ENCODE measurements around the gene APH1B. TPM values are rescaled to one million over a fixed set of nuclear protein-coding genes. Genes with fewer than 3 reads are reported as not detected.

APH1B gene
- 1 to 10 TPM; 3.8 to 7.0 (median 4.6) TPM for total RNA-seq
- polyA plus RNA-seq: 1 to 10 TPM; 1.2 to 2.8 (median 1.4) TPM
- long read RNA-seq, donor 1, partial matches to known transcripts: 0 of 3 reads
- long read RNA-seq, donor 1, other reads (novel, unspliced or antisense): 2 of 3 reads
- long read RNA-seq, donor 2, full-length matches to known transcripts: 6 of 9 reads
- long read RNA-seq, donor 2, partial matches to known transcripts: 1 of 9 reads
- long read RNA-seq, donor 2, other reads (novel, unspliced or antisense): 2 of 9 reads

DNA sequence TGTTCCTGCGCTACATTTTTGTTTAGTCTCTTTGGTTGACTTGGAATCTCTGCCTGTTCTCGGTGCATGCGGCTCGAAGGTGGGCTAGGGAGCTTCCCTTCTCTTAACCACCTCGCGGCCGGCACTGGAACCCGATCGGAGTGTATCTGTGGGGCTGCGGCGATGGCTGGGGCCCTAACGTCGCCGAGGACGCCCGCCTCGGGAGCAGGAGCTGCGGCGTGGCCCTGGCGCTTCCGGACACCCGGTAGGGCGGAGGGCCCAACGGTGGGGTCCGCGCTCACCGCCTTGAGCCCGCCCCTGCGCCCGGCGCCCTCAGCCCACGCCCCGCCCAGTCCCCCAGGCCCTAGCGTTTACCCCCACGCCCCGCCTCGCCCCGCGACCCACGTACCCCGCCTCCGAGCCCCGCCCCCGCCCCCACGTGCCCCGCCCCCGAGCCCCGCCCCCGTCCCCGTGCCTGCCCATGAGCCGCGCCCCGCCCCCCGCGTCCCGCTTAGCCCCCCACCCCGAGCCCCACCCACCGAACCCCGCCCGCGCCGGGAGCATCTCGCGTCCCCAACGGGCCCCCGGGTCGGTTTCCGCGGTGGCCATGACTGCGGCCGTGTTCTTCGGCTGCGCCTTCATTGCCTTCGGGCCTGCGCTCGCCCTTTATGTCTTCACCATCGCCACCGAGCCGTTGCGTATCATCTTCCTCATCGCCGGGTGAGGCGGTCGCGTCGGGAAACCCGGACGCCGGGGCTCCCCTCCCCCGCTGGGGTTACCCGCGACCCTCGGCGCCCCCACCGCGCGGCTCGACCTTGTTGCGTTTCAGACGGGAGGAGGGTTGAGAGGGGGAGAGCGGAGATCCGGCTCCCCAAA is at the start of gene APH1B:
APH1B (plus strand) TSS at position 568 of the 855 bp plus-strand sequence; CDS start at position 587, 19 bp downstream.
- DNase-seq (peak; percentile 85 to 91), ATAC-seq (peak; percentile 89 to 94 (median 91))
- H3K9me3 ChIP-seq: no peaks in the 10 kb centered on the region
- H3K4me1 ChIP-seq: no peaks in the 10 kb centered on the region
- peaks cover 0 to 10% of the 10 kb centered on the region in 2 donors for H3K36me3 ChIP-seq (ENCODE audit: insufficient read depth in 1 of 2, low read depth in 1 of 2)
- 0 to 1% (median 0%) methylated on average over 41 to 102 of the region's 102 CpGs for WGBS, 3 donors
- peak within 1 kb of the TSS; percentile 84 for H3K27ac ChIP-seq
- intact Hi-C loops (cut with DNase I): loop anchor here in 1 of 2 donors (5.0 to 10.0 kb wide), 2 partner anchors 85 to 122 kb away; partner anchors contain the start of gene RPS27L
- H3K27me3 ChIP-seq (ENCODE audit: insufficient read depth in 3 of 3, low read length in 2 of 3): no peaks in the 10 kb centered on the region
- H3K4me3 ChIP-seq: peak within 1 kb of the TSS; percentile 91
- TF ChIP-seq, protein P1, sequence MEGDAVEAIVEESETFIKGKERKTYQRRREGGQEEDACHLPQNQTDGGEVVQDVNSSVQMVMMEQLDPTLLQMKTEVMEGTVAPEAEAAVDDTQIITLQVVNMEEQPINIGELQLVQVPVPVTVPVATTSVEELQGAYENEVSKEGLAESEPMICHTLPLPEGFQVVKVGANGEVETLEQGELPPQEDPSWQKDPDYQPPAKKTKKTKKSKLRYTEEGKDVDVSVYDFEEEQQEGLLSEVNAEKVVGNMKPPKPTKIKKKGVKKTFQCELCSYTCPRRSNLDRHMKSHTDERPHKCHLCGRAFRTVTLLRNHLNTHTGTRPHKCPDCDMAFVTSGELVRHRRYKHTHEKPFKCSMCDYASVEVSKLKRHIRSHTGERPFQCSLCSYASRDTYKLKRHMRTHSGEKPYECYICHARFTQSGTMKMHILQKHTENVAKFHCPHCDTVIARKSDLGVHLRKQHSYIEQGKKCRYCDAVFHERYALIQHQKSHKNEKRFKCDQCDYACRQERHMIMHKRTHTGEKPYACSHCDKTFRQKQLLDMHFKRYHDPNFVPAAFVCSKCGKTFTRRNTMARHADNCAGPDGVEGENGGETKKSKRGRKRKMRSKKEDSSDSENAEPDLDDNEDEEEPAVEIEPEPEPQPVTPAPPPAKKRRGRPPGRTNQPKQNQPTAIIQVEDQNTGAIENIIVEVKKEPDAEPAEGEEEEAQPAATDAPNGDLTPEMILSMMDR (IDR thresholded peaks at IDR 0.05): no peak

DNA sequence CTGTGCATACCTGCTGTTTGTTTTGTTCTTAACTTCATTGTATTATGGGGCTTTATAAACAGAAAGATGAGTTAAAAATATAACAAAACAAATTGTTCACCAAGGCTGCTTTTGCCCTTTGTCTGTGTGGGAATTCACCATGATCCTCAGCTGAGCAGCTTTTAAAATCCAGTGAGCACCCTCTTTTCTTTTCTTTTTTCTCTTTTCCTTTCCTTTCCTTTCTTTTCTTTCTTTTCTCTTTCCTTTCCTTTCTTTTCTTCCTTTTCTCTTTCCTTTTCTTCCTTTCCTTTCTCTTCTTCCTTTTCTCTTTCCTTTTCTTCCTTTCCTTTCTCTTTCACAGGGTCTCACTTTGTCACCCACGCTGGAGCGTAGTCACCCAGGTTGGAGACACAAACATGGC is 49.7 kb upstream of the APH1B start:
- ATAC-seq (no peak), DNase-seq (no peak)
- TF ChIP-seq, protein P1 (IDR thresholded peaks at IDR 0.05): no peak
- 99 to 100% (median 100%) methylated on average over 2 of the region's 2 CpGs for WGBS, 3 donors
- H3K36me3 ChIP-seq (ENCODE audit: insufficient read depth in 1 of 2, low read depth in 1 of 2): no peaks in the 10 kb centered on the region
- H3K27ac ChIP-seq: no peak overlapping the region
- no peak overlapping the region for H3K4me3 ChIP-seq
- no peaks in the 10 kb centered on the region for H3K9me3 ChIP-seq
- intact Hi-C loops (cut with DNase I): no loop called here
- H3K4me1 ChIP-seq: no peaks in the 10 kb centered on the region
- H3K27me3 ChIP-seq (ENCODE audit: insufficient read depth in 3 of 3, low read length in 2 of 3): no peaks in the 10 kb centered on the region

DNA sequence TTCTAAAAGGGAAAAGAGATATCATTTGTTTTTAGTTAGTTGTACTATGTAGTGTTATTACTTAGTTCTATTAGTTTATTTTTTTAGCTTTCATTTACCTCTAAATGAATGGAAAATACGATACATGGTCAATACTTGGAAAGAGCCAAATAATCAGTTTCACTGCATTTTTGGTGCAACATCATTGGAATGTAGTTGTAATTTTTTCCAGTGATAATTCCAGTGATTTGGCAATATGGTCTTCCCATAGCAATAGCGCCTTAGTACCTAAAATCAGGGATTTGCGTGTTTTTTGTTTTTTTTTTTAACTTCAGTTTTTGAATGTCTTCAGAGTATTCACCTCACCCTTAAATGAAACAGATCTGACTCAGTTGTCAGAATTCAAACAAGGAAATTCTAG is 46.2 kb upstream of the APH1B start:
- no peak overlapping the region for H3K4me3 ChIP-seq
- TF ChIP-seq, protein P1 (IDR thresholded peaks at IDR 0.05): no peak
- WGBS, 3 donors: 93 to 97% (median 95%) methylated on average over 3 of the region's 3 CpGs
- H3K36me3 ChIP-seq (ENCODE audit: insufficient read depth in 1 of 2, low read depth in 1 of 2): no peaks in the 10 kb centered on the region
- peaks cover 9% of the 10 kb centered on the region for H3K4me1 ChIP-seq
- H3K27ac ChIP-seq: no peak overlapping the region
- no peak for DNase-seq
- H3K27me3 ChIP-seq (ENCODE audit: insufficient read depth in 3 of 3, low read length in 2 of 3): no peaks in the 10 kb centered on the region
- no peak for ATAC-seq
- intact Hi-C loops (cut with DNase I): no loop called here
- no peaks in the 10 kb centered on the region for H3K9me3 ChIP-seq

DNA sequence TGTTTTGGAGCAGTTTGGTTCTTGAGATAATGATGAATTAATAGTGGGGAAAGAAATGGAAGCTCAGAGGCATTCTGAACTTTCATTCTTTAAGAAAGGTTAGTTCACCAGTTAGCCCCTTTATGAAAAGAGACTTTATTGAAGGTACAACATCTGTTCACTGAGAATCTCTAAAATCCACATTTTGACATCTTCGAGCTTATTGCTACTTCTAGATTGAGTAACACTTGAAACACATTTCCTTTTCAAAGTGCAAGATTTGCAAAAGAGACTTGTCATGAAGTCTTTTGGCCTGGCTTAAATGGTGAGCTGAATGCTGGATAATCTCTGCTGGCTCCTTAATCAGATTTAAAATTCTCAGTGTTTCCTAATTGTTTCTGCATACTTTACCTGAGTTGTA is 45.7 kb upstream of the APH1B start:
- Histone ChIP-seq H3K4me1 (peaks cover 9% of the 10 kb centered on the region), H3K36me3 (ENCODE audit: insufficient read depth in 1 of 2, low read depth in 1 of 2) (no peaks in the 10 kb centered on the region), H3K27ac (no peak overlapping the region), H3K9me3 (no peaks in the 10 kb centered on the region), H3K27me3 (ENCODE audit: insufficient read depth in 3 of 3, low read length in 2 of 3) (no peaks in the 10 kb centered on the region), H3K4me3 (no peak overlapping the region)
- ATAC-seq: no peak
- TF ChIP-seq, protein P1 (IDR thresholded peaks at IDR 0.05): no peak
- 44 to 87% (median 58%) methylated on average over 1 of the region's 1 CpG for WGBS, 3 donors
- no peak for DNase-seq
- intact Hi-C loops (cut with DNase I): no loop called here

Data from psoas muscle (tissue), 8 donors.